Thoracic aorta (tissue), 2 donors: Measurements from ENCODE around the gene EXOC6B. TPM values are rescaled to one million over a fixed set of nuclear protein-coding genes. Genes with fewer than 3 reads are reported as not detected.

Experiments
- ATAC-seq: fragments of 150-250 bp; one replicate; pipeline ENCODE4 v1.8.0; 2017; ENCODE audit warnings: low read depth; ENCODE audit not compliant: insufficient number of reproducible peaks, low FRiP score
- DNase-seq: peaks from one replicate; pipeline ENCODE4 v3.0.0-alpha.2; 2020; ENCODE audit warnings: low spot score
- H3K27ac ChIP-seq, 2 donors: fragments of 200-600 bp; sonication (generic); 1 replicate in 1 of 2; 2 replicates in 1 of 2; pipeline ENCODE4 v1.5.1; 2016; ENCODE audit warnings: mild to moderate bottlenecking in 2 of 2, moderate library complexity in 2 of 2
- H3K27me3 ChIP-seq: fragments of 200-600 bp; sonication (generic); replicated peaks from 2 replicates; pipeline ENCODE4 v1.6.0; 2016; ENCODE audit warnings: mild to moderate bottlenecking; ENCODE audit not compliant: insufficient read depth
- H3K36me3 ChIP-seq: fragments of 200-600 bp; sonication (generic); one replicate; pipeline ENCODE4 v1.5.1; 2016
- H3K4me1 ChIP-seq, 2 donors: fragments of 200-600 bp; sonication (generic); 1 replicate in 1 of 2; 2 replicates in 1 of 2; pipeline versions ENCODE4 v1.5.1 to v1.6.0; 2016; ENCODE audit warnings: low read depth in 2 of 2, mild to moderate bottlenecking in 1 of 2; ENCODE audit not compliant: control insufficient read depth in 1 of 2
- H3K4me3 ChIP-seq: fragments of 200-600 bp; sonication (generic); 2 replicates; pipeline ENCODE4 v1.5.1; 2016; ENCODE audit warnings: mild to moderate bottlenecking
- H3K9me3 ChIP-seq: fragments of 200-600 bp; sonication (generic); 2 replicates; pipeline ENCODE4 v1.5.1; 2016
- CTCF ChIP-seq: fragments of 200-600 bp; sonication (generic); IDR thresholded peaks from one replicate; pipeline ENCODE4 v1.5.1; 2019; ENCODE audit warnings: antibody characterized with exemption
- total RNA-seq, 2 donors: library from RNA; depleted of rRNA; stranded (reverse); fragments of >200 nt; gene quantifications; one replicate each; pipeline versions ENCODE4 v1.1.0 to v1.2.3, GENCODE V29; 2016

Gene EXOC6B
- total RNA-seq, 2 donors from 2014 or later, result 29.6 to 44.5 TPM

- peak; percentile 19 for DNase-seq
- peak; percentile 100 for ATAC-seq
- H3K27ac ChIP-seq, result peak overlapping the region in 1 of 2 donors; percentile 32
Observed at GRCh38 chr2:72367530-72368225, 458.2 kb downstream of the EXOC6B start.

GRCh38 chr2:72363406-72363805, 462.4 kb downstream of the EXOC6B start:
- H3K36me3 ChIP-seq, result no peaks in the 10 kb centered on the region
- H3K9me3 ChIP-seq, result no peaks in the 10 kb centered on the region
- no peak for TF ChIP-seq CTCF
- H3K4me3 ChIP-seq, result no peak overlapping the region
- no peak for ATAC-seq
- no peaks in the 10 kb centered on the region for H3K27me3 ChIP-seq
- no peaks in the 10 kb centered on the region for H3K4me1 ChIP-seq
- no peak for DNase-seq
- no peak overlapping the region for H3K27ac ChIP-seq

More at GRCh38 chr2:72367530-72368225, 458.2 kb downstream of the EXOC6B start:
- H3K9me3 ChIP-seq, result no peaks in the 10 kb centered on the region
- H3K4me1 ChIP-seq, result no peaks in the 10 kb centered on the region
- no peaks in the 10 kb centered on the region for H3K27me3 ChIP-seq
- no peaks in the 10 kb centered on the region for H3K36me3 ChIP-seq
- TF ChIP-seq CTCF, result peak; percentile 17
- H3K4me3 ChIP-seq, result no peak overlapping the region

- DNase-seq (no peak), ATAC-seq (no peak)
- no peak for TF ChIP-seq CTCF
- Histone ChIP-seq H3K27me3 (no peaks in the 10 kb centered on the region), H3K36me3 (no peaks in the 10 kb centered on the region), H3K4me3 (no peak overlapping the region), H3K4me1 (no peaks in the 10 kb centered on the region), H3K27ac (no peak overlapping the region), H3K9me3 (no peaks in the 10 kb centered on the region)
Observed at GRCh38 chr2:72362733-72363132, 463.1 kb downstream of the EXOC6B start.

- H3K27me3 ChIP-seq, result no peaks in the 10 kb centered on the region
- TF ChIP-seq CTCF, result no peak
- ATAC-seq (no peak), DNase-seq (no peak)
- H3K4me3 ChIP-seq, result no peak overlapping the region
- no peak overlapping the region for H3K27ac ChIP-seq
- no peaks in the 10 kb centered on the region for H3K4me1 ChIP-seq
- no peaks in the 10 kb centered on the region for H3K36me3 ChIP-seq
- H3K9me3 ChIP-seq, result no peaks in the 10 kb centered on the region
Observed at GRCh38 chr2:72361521-72361920, 464.3 kb downstream of the EXOC6B start.

GRCh38 chr2:72361042-72361441, 464.8 kb downstream of the EXOC6B start:
- H3K36me3 ChIP-seq, result no peaks in the 10 kb centered on the region
- ATAC-seq, result no peak
- no peaks in the 10 kb centered on the region for H3K9me3 ChIP-seq
- DNase-seq, result no peak
- no peak overlapping the region for H3K27ac ChIP-seq
- TF ChIP-seq CTCF, result no peak
- no peak overlapping the region for H3K4me3 ChIP-seq
- no peaks in the 10 kb centered on the region for H3K27me3 ChIP-seq
- H3K4me1 ChIP-seq, result no peaks in the 10 kb centered on the region
